Effector memory CD8-positive, alpha-beta T cell (primary cell): Measurements from ENCODE around the gene PDZRN3.

Source experiments
- ATAC-seq: fragments of 150-1000 bp; cut with Tn5 transposase; replicated peaks from 2 replicates; pipeline ENCODE4 v1.10.0; 2021; ENCODE audit warnings: mild to moderate bottlenecking, moderate library complexity
- DNase-seq, 3 experiments: peaks; one replicate each; pipeline ENCODE4 v3.0.0; 2021
- H3K27ac Mint-ChIP-seq, 2 donors: one replicate each; pipeline ENCODE4 v1.8.0; 2022; ENCODE audit warnings: mild to moderate bottlenecking in 2 of 2, mixed read lengths in 2 of 2, moderate library complexity in 2 of 2
- H3K27me3 Mint-ChIP-seq, 2 donors: one replicate each; pipeline ENCODE4 v1.8.0; 2022; ENCODE audit warnings: mixed read lengths in 2 of 2
- H3K36me3 Mint-ChIP-seq: one replicate; pipeline ENCODE4 v1.8.0; 2022; ENCODE audit warnings: mild to moderate bottlenecking, moderate library complexity, mixed read lengths; ENCODE audit not compliant: insufficient read depth
- H3K4me1 Mint-ChIP-seq, 2 donors: one replicate each; pipeline ENCODE4 v1.8.0; 2022; ENCODE audit warnings: low read depth in 2 of 2, mixed read lengths in 2 of 2
- H3K4me3 Mint-ChIP-seq, 2 donors: one replicate each; pipeline ENCODE4 v1.8.0; 2022; ENCODE audit warnings: mild to moderate bottlenecking in 2 of 2, mixed read lengths in 2 of 2, moderate library complexity in 2 of 2
- H3K9me3 Mint-ChIP-seq, 2 donors: one replicate each; pipeline ENCODE4 v1.8.0; 2022; ENCODE audit warnings: mixed read lengths in 2 of 2

PDZRN3 gene

GRCh38 chr3:73447111-73447510, 177.6 kb downstream of the PDZRN3 start:
- no peak overlapping the region for H3K27ac Mint-ChIP-seq
- H3K9me3 Mint-ChIP-seq, result peaks cover 0 to 4% of the 10 kb centered on the region in 2 donors
- DNase-seq (no peak), ATAC-seq (no peak)
- no peaks in the 10 kb centered on the region for H3K27me3 Mint-ChIP-seq
- H3K4me1 Mint-ChIP-seq, result no peaks in the 10 kb centered on the region
- H3K36me3 Mint-ChIP-seq, result no peaks in the 10 kb centered on the region
- no peak overlapping the region for H3K4me3 Mint-ChIP-seq

- Mint-ChIP-seq H3K36me3 (no peaks in the 10 kb centered on the region), H3K27me3 (no peaks in the 10 kb centered on the region), H3K4me1 (no peaks in the 10 kb centered on the region), H3K27ac (no peak overlapping the region), H3K4me3 (no peak overlapping the region), H3K9me3 (peaks cover 0 to 4% of the 10 kb centered on the region in 2 donors)
- ATAC-seq (no peak), DNase-seq (no peak)
Measured at GRCh38 chr3:73446467-73447110, 178.2 kb downstream of the PDZRN3 start.

GRCh38 chr3:73442886-73443285, 181.9 kb downstream of the PDZRN3 start:
- H3K27ac Mint-ChIP-seq, result no peak overlapping the region

GRCh38 chr3:73442152-73442551, 182.6 kb downstream of the PDZRN3 start:
- no peak overlapping the region for H3K4me3 Mint-ChIP-seq
- H3K9me3 Mint-ChIP-seq, result peaks cover 0 to 6% of the 10 kb centered on the region in 2 donors
- no peaks in the 10 kb centered on the region for H3K27me3 Mint-ChIP-seq
- ATAC-seq, result no peak
- no peaks in the 10 kb centered on the region for H3K4me1 Mint-ChIP-seq
- H3K27ac Mint-ChIP-seq, result no peak overlapping the region
- no peaks in the 10 kb centered on the region for H3K36me3 Mint-ChIP-seq
- DNase-seq, result no peak

More at GRCh38 chr3:73442886-73443285, 181.9 kb downstream of the PDZRN3 start:
- ATAC-seq (no peak), DNase-seq (no peak)
- H3K27me3 Mint-ChIP-seq, result no peaks in the 10 kb centered on the region
- no peak overlapping the region for H3K4me3 Mint-ChIP-seq
- H3K9me3 Mint-ChIP-seq, result peaks cover 0 to 6% of the 10 kb centered on the region in 2 donors
- H3K36me3 Mint-ChIP-seq, result no peaks in the 10 kb centered on the region
- H3K4me1 Mint-ChIP-seq, result no peaks in the 10 kb centered on the region

GRCh38 chr3:73437828-73438227, 186.9 kb downstream of the PDZRN3 start:
- ATAC-seq, result no peak
- Mint-ChIP-seq H3K4me3 (no peak overlapping the region), H3K36me3 (no peaks in the 10 kb centered on the region), H3K27ac (no peak overlapping the region), H3K9me3 (peaks cover 0 to 2% of the 10 kb centered on the region in 2 donors), H3K4me1 (no peaks in the 10 kb centered on the region), H3K27me3 (no peaks in the 10 kb centered on the region)
- no peak for DNase-seq

GRCh38 chr3:73435055-73435454, 189.7 kb downstream of the PDZRN3 start:
- H3K9me3 Mint-ChIP-seq, result peaks cover 0 to 2% of the 10 kb centered on the region in 2 donors
- ATAC-seq, result no peak
- H3K4me3 Mint-ChIP-seq, result no peak overlapping the region
- H3K4me1 Mint-ChIP-seq, result no peaks in the 10 kb centered on the region
- H3K27ac Mint-ChIP-seq, result no peak overlapping the region
- no peaks in the 10 kb centered on the region for H3K36me3 Mint-ChIP-seq
- no peak for DNase-seq
- no peaks in the 10 kb centered on the region for H3K27me3 Mint-ChIP-seq

GRCh38 chr3:73433687-73434086, 191.1 kb downstream of the PDZRN3 start:
- Mint-ChIP-seq H3K36me3 (no peaks in the 10 kb centered on the region), H3K4me1 (no peaks in the 10 kb centered on the region), H3K4me3 (no peak overlapping the region), H3K27me3 (no peaks in the 10 kb centered on the region), H3K9me3 (no peaks in the 10 kb centered on the region), H3K27ac (no peak overlapping the region)
- ATAC-seq (no peak), DNase-seq (no peak)

GRCh38 chr3:73433079-73433478, 191.7 kb downstream of the PDZRN3 start:
- no peak for ATAC-seq

GRCh38 chr3:73432706-73433032, 192.1 kb downstream of the PDZRN3 start:
- no peak for ATAC-seq
- peaks cover 0 to 1% of the 10 kb centered on the region in 2 donors for H3K9me3 Mint-ChIP-seq
- DNase-seq, result no peak
- H3K36me3 Mint-ChIP-seq, result no peaks in the 10 kb centered on the region
- no peak overlapping the region for H3K4me3 Mint-ChIP-seq
- H3K27ac Mint-ChIP-seq, result no peak overlapping the region
- H3K4me1 Mint-ChIP-seq, result no peaks in the 10 kb centered on the region
- H3K27me3 Mint-ChIP-seq, result no peaks in the 10 kb centered on the region

More at GRCh38 chr3:73433079-73433478, 191.7 kb downstream of the PDZRN3 start:
- DNase-seq, result no peak
- Mint-ChIP-seq H3K4me3 (no peak overlapping the region), H3K27ac (no peak overlapping the region), H3K36me3 (no peaks in the 10 kb centered on the region), H3K9me3 (peaks cover 0 to 1% of the 10 kb centered on the region in 2 donors), H3K4me1 (no peaks in the 10 kb centered on the region), H3K27me3 (no peaks in the 10 kb centered on the region)

GRCh38 chr3:73432023-73432705, 192.6 kb downstream of the PDZRN3 start:
- no peak for DNase-seq
- no peak for ATAC-seq
- H3K9me3 Mint-ChIP-seq, result peaks cover 0 to 1% of the 10 kb centered on the region in 2 donors
- H3K27ac Mint-ChIP-seq, result no peak overlapping the region
- H3K27me3 Mint-ChIP-seq, result no peaks in the 10 kb centered on the region
- H3K36me3 Mint-ChIP-seq, result no peaks in the 10 kb centered on the region
- no peaks in the 10 kb centered on the region for H3K4me1 Mint-ChIP-seq
- no peak overlapping the region for H3K4me3 Mint-ChIP-seq

- DNase-seq (no peak), ATAC-seq (no peak)
- Mint-ChIP-seq H3K9me3 (peaks cover 0 to 1% of the 10 kb centered on the region in 2 donors), H3K27ac (no peak overlapping the region), H3K4me3 (no peak overlapping the region), H3K36me3 (no peaks in the 10 kb centered on the region), H3K27me3 (no peaks in the 10 kb centered on the region), H3K4me1 (no peaks in the 10 kb centered on the region)
Measured at GRCh38 chr3:73431183-73431900, 193.4 kb downstream of the PDZRN3 start.

- no peak for ATAC-seq
- H3K27me3 Mint-ChIP-seq, result no peaks in the 10 kb centered on the region
- peaks cover 0 to 2% of the 10 kb centered on the region in 2 donors for H3K9me3 Mint-ChIP-seq
- no peak overlapping the region for H3K27ac Mint-ChIP-seq
- no peaks in the 10 kb centered on the region for H3K36me3 Mint-ChIP-seq
- DNase-seq, result no peak
- no peaks in the 10 kb centered on the region for H3K4me1 Mint-ChIP-seq
- no peak overlapping the region for H3K4me3 Mint-ChIP-seq
Measured at GRCh38 chr3:73427048-73427706, 197.6 kb downstream of the PDZRN3 start.

GRCh38 chr3:73426606-73427005, 198.1 kb downstream of the PDZRN3 start:
- Mint-ChIP-seq H3K36me3 (no peaks in the 10 kb centered on the region), H3K27ac (no peak overlapping the region), H3K27me3 (no peaks in the 10 kb centered on the region), H3K4me3 (no peak overlapping the region), H3K9me3 (peaks cover 0 to 5% of the 10 kb centered on the region in 2 donors), H3K4me1 (no peaks in the 10 kb centered on the region)
- DNase-seq (no peak), ATAC-seq (no peak)
